SK-N-SH treated with all-trans-retinoic acid at 6 μM for 48 hours (cell line): Measurements from ENCODE around the gene EMC9.

Experiments
- ATAC-seq: fragments of 200-7000 bp; cut with Tn5 transposase; 3 replicates; pipeline ENCODE4 v1.9.1; 2020; ENCODE audit warnings: mild to moderate bottlenecking, moderate library complexity
- ARNTL ChIP-seq: fragments of 450-650 bp; formaldehyde crosslinking; IDR thresholded peaks from 2 replicates; pipeline ENCODE4 v1.5.0; 2020; ENCODE audit warnings: low read depth, mild to moderate bottlenecking, moderate library complexity, borderline replicate concordance
- BACH2 ChIP-seq: fragments of 250-450 bp; sonication (Bioruptor Pico); IDR thresholded peaks from 2 replicates; pipeline ENCODE4 v1.9.0; 2021; ENCODE audit warnings: mild to moderate bottlenecking, borderline replicate concordance
- CSDC2 ChIP-seq: fragments of 250-450 bp; sonication (Bioruptor Pico); IDR thresholded peaks from 2 replicates; pipeline ENCODE4 v1.5.0; 2020; ENCODE audit warnings: mild to moderate bottlenecking, moderate library complexity
- ESRRG ChIP-seq: fragments of 250-450 bp; sonication (Bioruptor Pico); IDR thresholded peaks from 2 replicates; pipeline ENCODE4 v1.6.1; 2021; ENCODE audit warnings: mild to moderate bottlenecking
- GLIS3 ChIP-seq: fragments of 250-450 bp; sonication (Bioruptor Pico); IDR thresholded peaks from 2 replicates; pipeline ENCODE4 v1.5.0; 2020; ENCODE audit warnings: mild to moderate bottlenecking, moderate library complexity
- ISL1 ChIP-seq: fragments of 250-450 bp; sonication (Bioruptor Pico); IDR thresholded peaks from 2 replicates; pipeline ENCODE4 v2.1.2; 2022; ENCODE audit warnings: mild to moderate bottlenecking, moderate library complexity
- OSR1 ChIP-seq: fragments of 250-450 bp; sonication (Bioruptor Pico); IDR thresholded peaks from 2 replicates; pipeline ENCODE4 v1.8.0; 2022; ENCODE audit warnings: moderate library complexity, mild to moderate bottlenecking, inconsistent platforms
- PPARA ChIP-seq: fragments of 250-450 bp; sonication (Bioruptor Pico); IDR thresholded peaks from 2 replicates; pipeline ENCODE4 v1.5.0; 2020; ENCODE audit warnings: mild to moderate bottlenecking, borderline replicate concordance
- RARB ChIP-seq: fragments of 250-450 bp; sonication (Bioruptor Pico); IDR thresholded peaks from 2 replicates; pipeline ENCODE4 v1.8.0; 2021; ENCODE audit warnings: mild to moderate bottlenecking, moderate library complexity
- SNAI2 ChIP-seq: fragments of 250-450 bp; sonication (Bioruptor Pico); IDR thresholded peaks from 2 replicates; pipeline ENCODE4 v1.5.0; 2020; ENCODE audit warnings: mild to moderate bottlenecking, moderate library complexity
- TCF4 ChIP-seq: fragments of 250-450 bp; sonication (Bioruptor Pico); IDR thresholded peaks from 2 replicates; pipeline ENCODE4 v1.8.0; 2021; ENCODE audit warnings: mild to moderate bottlenecking, moderate library complexity, borderline replicate concordance
- TOX ChIP-seq: fragments of 250-450 bp; sonication (Bioruptor Pico); IDR thresholded peaks from 2 replicates; pipeline ENCODE4 v1.8.0; 2021; ENCODE audit warnings: mild to moderate bottlenecking, moderate library complexity, borderline replicate concordance
- ZC3H10 ChIP-seq: fragments of 250-450 bp; sonication (Bioruptor Pico); IDR thresholded peaks from 2 replicates; pipeline ENCODE4 v1.5.1; 2021; ENCODE audit warnings: mild to moderate bottlenecking, moderate library complexity
- ZFP3 ChIP-seq: fragments of 250-450 bp; sonication (Bioruptor Pico); IDR thresholded peaks from 2 replicates; pipeline ENCODE4 v1.5.0; 2020; ENCODE audit warnings: mild to moderate bottlenecking, moderate library complexity
- ZFP30 ChIP-seq: fragments of 450-650 bp; formaldehyde crosslinking; IDR thresholded peaks from 2 replicates; pipeline ENCODE4 v1.5.0; 2022; ENCODE audit warnings: mild to moderate bottlenecking, moderate library complexity
- ZNF565 ChIP-seq: fragments of 450-650 bp; formaldehyde crosslinking; conservative IDR thresholded peaks from 2 replicates; pipeline ENCODE4 v1.5.0; 2020; ENCODE audit warnings: low read depth, mild to moderate bottlenecking, moderate library complexity
- ZNF70 ChIP-seq: fragments of 450-650 bp; formaldehyde crosslinking; IDR thresholded peaks from 2 replicates; pipeline ENCODE4 v1.5.0; 2020; ENCODE audit warnings: mild to moderate bottlenecking, moderate library complexity
- ZNF8 ChIP-seq: fragments of 450-650 bp; formaldehyde crosslinking; IDR thresholded peaks from 2 replicates; pipeline ENCODE4 v1.5.0; 2020; ENCODE audit warnings: mild to moderate bottlenecking, moderate library complexity
- TF ChIP-seq, protein P1 (sequence below): fragments of 250-450 bp; sonication (Bioruptor Pico); IDR thresholded peaks from 2 replicates; pipeline ENCODE4 v1.5.1; 2021; ENCODE audit warnings: mild to moderate bottlenecking, moderate library complexity
- TF ChIP-seq, protein P2 (sequence below): fragments of 250-450 bp; sonication (Bioruptor Pico); IDR thresholded peaks from 2 replicates; pipeline ENCODE4 v1.8.0; 2021; ENCODE audit warnings: low read depth, mild to moderate bottlenecking, moderate library complexity, borderline replicate concordance
- TF ChIP-seq, protein P3 (sequence below): fragments of 250-450 bp; sonication (Bioruptor Pico); IDR thresholded peaks from 2 replicates; pipeline ENCODE4 v1.8.0; 2020; ENCODE audit warnings: mild to moderate bottlenecking, moderate library complexity, borderline replicate concordance
- TF ChIP-seq, protein P4 (sequence below): fragments of 250-450 bp; sonication (Bioruptor Pico); IDR thresholded peaks from 2 replicates; pipeline ENCODE4 v1.5.0; 2020; ENCODE audit warnings: mild to moderate bottlenecking, moderate library complexity
- TF ChIP-seq, protein P5 (sequence below): fragments of 250-450 bp; sonication (Bioruptor Pico); IDR thresholded peaks from 2 replicates; pipeline ENCODE4 v1.5.1; 2020; ENCODE audit warnings: low read depth, mild to moderate bottlenecking, moderate library complexity

EMC9 gene

GRCh38 chr14:24172261-24172860, 31.0 kb upstream of the EMC9 start:
- no peak; the same call in none of the 3 replicates for ATAC-seq
- no peak for TF ChIP-seq ZFP30 (CRISPR knock-in tag)
- TF ChIP-seq, protein P1, sequence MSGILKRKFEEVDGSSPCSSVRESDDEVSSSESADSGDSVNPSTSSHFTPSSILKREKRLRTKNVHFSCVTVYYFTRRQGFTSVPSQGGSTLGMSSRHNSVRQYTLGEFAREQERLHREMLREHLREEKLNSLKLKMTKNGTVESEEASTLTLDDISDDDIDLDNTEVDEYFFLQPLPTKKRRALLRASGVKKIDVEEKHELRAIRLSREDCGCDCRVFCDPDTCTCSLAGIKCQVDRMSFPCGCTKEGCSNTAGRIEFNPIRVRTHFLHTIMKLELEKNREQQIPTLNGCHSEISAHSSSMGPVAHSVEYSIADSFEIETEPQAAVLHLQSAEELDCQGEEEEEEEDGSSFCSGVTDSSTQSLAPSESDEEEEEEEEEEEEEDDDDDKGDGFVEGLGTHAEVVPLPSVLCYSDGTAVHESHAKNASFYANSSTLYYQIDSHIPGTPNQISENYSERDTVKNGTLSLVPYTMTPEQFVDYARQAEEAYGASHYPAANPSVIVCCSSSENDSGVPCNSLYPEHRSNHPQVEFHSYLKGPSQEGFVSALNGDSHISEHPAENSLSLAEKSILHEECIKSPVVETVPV (CRISPR knock-in tag): no peak
- TF ChIP-seq BACH2 (CRISPR knock-in tag): no peak
- TF ChIP-seq, protein P2, sequence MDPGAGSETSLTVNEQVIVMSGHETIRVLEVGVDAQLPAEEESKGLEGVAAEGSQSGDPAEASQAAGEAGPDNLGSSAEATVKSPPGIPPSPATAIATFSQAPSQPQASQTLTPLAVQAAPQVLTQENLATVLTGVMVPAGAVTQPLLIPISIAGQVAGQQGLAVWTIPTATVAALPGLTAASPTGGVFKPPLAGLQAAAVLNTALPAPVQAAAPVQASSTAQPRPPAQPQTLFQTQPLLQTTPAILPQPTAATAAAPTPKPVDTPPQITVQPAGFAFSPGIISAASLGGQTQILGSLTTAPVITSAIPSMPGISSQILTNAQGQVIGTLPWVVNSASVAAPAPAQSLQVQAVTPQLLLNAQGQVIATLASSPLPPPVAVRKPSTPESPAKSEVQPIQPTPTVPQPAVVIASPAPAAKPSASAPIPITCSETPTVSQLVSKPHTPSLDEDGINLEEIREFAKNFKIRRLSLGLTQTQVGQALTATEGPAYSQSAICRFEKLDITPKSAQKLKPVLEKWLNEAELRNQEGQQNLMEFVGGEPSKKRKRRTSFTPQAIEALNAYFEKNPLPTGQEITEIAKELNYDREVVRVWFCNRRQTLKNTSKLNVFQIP (CRISPR knock-in tag): no peak
- no peak for TF ChIP-seq ZC3H10 (CRISPR knock-in tag)
- no peak for TF ChIP-seq ZNF565 (CRISPR knock-in tag)

DNA sequence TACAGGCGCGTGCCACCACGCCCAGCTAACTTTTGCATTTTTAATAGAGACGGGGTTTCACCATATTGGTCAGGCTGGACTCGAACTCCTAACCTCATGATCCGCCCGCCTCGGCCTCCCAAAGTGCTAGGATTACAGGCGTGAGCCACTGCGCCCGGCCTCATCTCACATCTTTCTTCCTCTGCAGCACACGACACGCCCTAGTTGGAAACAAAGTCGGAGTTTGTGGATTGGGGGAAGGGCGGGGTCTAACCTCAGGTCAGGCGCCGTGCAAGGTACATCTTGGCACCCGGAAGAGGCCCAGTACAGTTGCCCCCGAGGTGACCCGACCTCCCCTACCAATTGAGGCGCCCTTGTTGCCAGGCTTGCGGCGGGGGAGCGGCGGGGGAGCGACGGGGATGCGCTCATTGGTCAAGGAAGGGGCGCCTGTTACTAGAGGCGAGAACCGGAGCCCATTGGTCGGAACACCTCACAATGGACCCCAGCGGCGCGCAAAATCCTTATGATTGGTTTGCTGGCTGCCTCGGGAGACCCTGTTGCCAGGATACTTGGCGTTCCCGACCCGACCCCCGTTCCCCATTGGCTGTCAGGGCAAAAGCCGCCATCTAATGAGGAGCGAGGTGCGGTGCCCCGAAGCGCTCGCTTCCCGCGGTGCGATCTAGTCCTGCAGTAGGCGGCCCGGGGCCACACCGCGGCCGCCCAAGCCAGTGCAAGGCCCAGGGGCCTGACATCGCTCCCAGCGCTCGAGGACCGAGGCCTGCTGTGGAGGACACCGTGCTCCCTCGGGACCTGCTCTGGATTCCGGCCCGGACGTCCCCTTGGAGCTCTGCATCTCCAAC, 30.2 kb upstream of the EMC9 start, which contains the start of gene REC8:
Gene REC8, plus strand, starts transcription at position 659 of the 839 bp plus-strand sequence. CDS start 473 bp downstream, outside the sequence.
- peak; percentile 92 for ATAC-seq
- TF ChIP-seq ESRRG (CRISPR knock-in tag) (peak; percentile 66; the same call in 1 of the 2 replicates), PPARA (no peak), ISL1 (CRISPR knock-in tag) (no peak), OSR1 (CRISPR knock-in tag) (no peak), ZNF8 (CRISPR knock-in tag) (0 out of 2 replicates have a peak, but pooled peaks have one; percentile 35), ZC3H10 (CRISPR knock-in tag) (no peak), CSDC2 (CRISPR knock-in tag) (peak; percentile 81; the same call in 1 of the 2 replicates), TOX (CRISPR knock-in tag) (no peak), GLIS3 (CRISPR knock-in tag) (peak; percentile 77; the same call in 1 of the 2 replicates), ZFP30 (CRISPR knock-in tag) (0 out of 2 replicates have a peak, but pooled peaks have one; percentile 13), ZFP3 (CRISPR knock-in tag) (no peak; the same call in 1 of the 2 replicates), BACH2 (CRISPR knock-in tag) (no peak), RARB (CRISPR knock-in tag) (no peak), ZNF70 (CRISPR knock-in tag) (no peak), ARNTL (CRISPR knock-in tag) (no peak), TCF4 (CRISPR knock-in tag) (no peak), SNAI2 (CRISPR knock-in tag) (0 out of 2 replicates have a peak, but pooled peaks have one; percentile 55), ZNF565 (CRISPR knock-in tag) (peak; percentile 36; the same call in 1 of the 2 replicates)
- TF ChIP-seq, protein P3, sequence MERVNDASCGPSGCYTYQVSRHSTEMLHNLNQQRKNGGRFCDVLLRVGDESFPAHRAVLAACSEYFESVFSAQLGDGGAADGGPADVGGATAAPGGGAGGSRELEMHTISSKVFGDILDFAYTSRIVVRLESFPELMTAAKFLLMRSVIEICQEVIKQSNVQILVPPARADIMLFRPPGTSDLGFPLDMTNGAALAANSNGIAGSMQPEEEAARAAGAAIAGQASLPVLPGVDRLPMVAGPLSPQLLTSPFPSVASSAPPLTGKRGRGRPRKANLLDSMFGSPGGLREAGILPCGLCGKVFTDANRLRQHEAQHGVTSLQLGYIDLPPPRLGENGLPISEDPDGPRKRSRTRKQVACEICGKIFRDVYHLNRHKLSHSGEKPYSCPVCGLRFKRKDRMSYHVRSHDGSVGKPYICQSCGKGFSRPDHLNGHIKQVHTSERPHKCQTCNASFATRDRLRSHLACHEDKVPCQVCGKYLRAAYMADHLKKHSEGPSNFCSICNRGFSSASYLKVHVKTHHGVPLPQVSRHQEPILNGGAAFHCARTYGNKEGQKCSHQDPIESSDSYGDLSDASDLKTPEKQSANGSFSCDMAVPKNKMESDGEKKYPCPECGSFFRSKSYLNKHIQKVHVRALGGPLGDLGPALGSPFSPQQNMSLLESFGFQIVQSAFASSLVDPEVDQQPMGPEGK (CRISPR knock-in tag): no peak
- TF ChIP-seq, protein P4, sequence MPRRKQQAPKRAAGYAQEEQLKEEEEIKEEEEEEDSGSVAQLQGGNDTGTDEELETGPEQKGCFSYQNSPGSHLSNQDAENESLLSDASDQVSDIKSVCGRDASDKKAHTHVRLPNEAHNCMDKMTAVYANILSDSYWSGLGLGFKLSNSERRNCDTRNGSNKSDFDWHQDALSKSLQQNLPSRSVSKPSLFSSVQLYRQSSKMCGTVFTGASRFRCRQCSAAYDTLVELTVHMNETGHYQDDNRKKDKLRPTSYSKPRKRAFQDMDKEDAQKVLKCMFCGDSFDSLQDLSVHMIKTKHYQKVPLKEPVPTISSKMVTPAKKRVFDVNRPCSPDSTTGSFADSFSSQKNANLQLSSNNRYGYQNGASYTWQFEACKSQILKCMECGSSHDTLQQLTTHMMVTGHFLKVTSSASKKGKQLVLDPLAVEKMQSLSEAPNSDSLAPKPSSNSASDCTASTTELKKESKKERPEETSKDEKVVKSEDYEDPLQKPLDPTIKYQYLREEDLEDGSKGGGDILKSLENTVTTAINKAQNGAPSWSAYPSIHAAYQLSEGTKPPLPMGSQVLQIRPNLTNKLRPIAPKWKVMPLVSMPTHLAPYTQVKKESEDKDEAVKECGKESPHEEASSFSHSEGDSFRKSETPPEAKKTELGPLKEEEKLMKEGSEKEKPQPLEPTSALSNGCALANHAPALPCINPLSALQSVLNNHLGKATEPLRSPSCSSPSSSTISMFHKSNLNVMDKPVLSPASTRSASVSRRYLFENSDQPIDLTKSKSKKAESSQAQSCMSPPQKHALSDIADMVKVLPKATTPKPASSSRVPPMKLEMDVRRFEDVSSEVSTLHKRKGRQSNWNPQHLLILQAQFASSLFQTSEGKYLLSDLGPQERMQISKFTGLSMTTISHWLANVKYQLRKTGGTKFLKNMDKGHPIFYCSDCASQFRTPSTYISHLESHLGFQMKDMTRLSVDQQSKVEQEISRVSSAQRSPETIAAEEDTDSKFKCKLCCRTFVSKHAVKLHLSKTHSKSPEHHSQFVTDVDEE (CRISPR knock-in tag): no peak
- TF ChIP-seq, protein P5, sequence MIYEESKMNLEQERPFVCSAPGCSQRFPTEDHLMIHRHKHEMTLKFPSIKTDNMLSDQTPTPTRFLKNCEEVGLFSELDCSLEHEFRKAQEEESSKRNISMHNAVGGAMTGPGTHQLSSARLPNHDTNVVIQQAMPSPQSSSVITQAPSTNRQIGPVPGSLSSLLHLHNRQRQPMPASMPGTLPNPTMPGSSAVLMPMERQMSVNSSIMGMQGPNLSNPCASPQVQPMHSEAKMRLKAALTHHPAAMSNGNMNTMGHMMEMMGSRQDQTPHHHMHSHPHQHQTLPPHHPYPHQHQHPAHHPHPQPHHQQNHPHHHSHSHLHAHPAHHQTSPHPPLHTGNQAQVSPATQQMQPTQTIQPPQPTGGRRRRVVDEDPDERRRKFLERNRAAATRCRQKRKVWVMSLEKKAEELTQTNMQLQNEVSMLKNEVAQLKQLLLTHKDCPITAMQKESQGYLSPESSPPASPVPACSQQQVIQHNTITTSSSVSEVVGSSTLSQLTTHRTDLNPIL (CRISPR knock-in tag): no peak
- TF ChIP-seq, protein P1 (CRISPR knock-in tag): no peak
- TF ChIP-seq, protein P2 (CRISPR knock-in tag): no peak
